ENCODE measurements around the gene ZNF277. TPM values are rescaled to one million over a fixed set of nuclear protein-coding genes. Genes with fewer than 3 reads are reported as not detected.

The ZNF277 gene
- total and polyA plus RNA-seq, 7 experiments from 2014 or later: 19.5 to 38.8 (median 25.9) TPM

DNA sequence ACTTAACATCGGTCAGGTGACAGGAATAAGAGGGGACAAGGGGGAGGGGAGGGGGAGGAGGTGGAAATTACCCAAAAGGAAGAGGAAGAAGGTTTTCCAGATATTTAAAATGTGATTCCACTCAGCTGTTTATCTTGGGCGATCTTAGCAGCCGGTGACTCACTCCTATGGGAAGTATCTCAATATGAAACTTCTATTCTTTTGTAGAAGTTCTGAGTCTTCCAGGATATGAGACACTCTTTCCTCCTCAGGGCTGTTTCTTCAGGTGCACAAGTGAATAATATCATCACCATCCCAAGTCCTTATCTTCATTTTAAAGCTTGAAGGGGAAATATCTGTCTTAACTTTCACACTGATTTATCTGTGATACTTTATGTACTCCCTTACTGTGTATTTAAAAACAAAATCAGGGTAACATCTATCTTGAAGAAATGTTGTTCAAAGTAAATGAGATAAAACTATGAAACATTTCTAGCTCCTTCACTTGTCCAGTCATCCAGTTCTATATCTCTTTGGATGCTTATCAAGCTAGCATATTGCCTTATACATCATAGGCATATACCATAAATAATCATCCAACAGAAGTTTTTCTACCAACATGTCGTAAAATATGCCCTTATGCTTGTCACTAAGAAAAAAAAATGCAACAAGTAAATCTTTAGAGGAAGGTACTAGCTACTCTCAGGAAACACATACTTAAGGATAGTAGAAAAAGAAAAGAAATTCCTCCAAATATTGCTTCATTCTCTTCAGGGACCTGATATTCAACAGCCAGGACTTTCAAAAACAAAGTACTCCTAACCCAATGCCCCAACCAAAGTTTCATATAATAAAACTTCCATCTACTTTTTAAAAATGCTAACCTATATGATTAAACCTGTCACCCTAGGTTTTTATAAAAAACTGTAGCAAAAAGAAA is 14.0 kb upstream of the ZNF277 start:
- Histone ChIP-seq H3K27ac (ENCODE audit: low read depth, low read length) (no peak overlapping the region), H3K36me3 (ENCODE audit: control insufficient read depth in 2 of 3, insufficient read depth in 3 of 3, low read length in 3 of 3) (no peaks in the 10 kb centered on the region), H3K4me3 (ENCODE audit: low read length) (no peak overlapping the region), H3K4me1 (ENCODE audit: control insufficient read depth in 2 of 2, insufficient read depth in 2 of 2, low read length in 2 of 2) (no peaks in the 10 kb centered on the region), H3K27me3 (ENCODE audit: control insufficient read depth in 2 of 2, insufficient read depth in 2 of 2, low read length in 2 of 2) (peaks cover 0 to 5% of the 10 kb centered on the region in 2 donors), H3K9me3 (ENCODE audit: control insufficient read depth in 2 of 3, low read length in 3 of 3) (no peaks in the 10 kb centered on the region)
- intact Hi-C loops (cut with micrococcal nuclease): no loop called here
- no peak overlapping the region for H3K4me3 Mint-ChIP-seq
- peaks cover 25 to 50% (median 36%) of the 10 kb centered on the region in 5 donors for H3K27me3 Mint-ChIP-seq
- ChIA-PET POLR2A (interaction anchor here (0.7 kb wide), 1 partner anchor 13 kb away, joined by 3 read pairs; no protein-coding TSS in a partner anchor), CTCF (no interaction called here)
- peaks cover 0 to 4% (median 0%) of the 10 kb centered on the region in 5 donors for H3K36me3 Mint-ChIP-seq
- H3K4me1 Mint-ChIP-seq: no peaks in the 10 kb centered on the region
- ATAC-seq: no peak
- no peak for DNase-seq
- H3K27ac Mint-ChIP-seq: no peak overlapping the region
- peaks cover 0 to 6% (median 0%) of the 10 kb centered on the region in 11 donors for H3K9me3 Mint-ChIP-seq

DNA sequence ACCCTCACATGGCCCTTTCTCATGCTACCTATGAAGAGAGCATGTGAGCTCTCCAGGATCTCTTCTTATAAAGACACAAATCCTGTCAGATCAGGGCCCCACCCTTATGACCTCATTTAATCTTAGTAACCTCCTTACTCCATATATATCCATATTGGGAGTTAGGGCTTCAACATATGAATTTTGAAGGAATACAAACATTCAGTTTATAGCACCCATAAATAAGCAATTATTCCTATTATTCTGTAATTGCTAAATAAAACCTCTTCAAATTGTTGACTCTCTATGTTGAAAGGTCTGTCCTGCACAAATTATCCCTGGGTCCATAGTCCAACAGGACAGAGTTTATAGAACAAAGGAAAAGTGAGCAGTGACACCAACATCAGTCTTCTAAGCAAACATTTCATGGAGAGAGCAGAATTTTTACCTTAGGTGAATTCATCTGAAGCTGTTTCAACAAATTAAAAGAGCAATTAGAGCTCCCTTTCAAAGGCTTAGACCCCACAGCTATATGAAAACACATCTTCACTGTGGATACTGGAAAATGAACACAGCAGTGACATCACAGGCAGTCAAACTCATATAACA is 12.5 kb upstream of the ZNF277 start:
- no peak for ATAC-seq
- DNase-seq: no peak
- H3K27me3 ChIP-seq (ENCODE audit: control insufficient read depth in 2 of 2, insufficient read depth in 2 of 2, low read length in 2 of 2): no peaks in the 10 kb centered on the region
- no peak overlapping the region for H3K4me3 Mint-ChIP-seq
- H3K4me1 Mint-ChIP-seq: no peaks in the 10 kb centered on the region
- peaks cover 0 to 4% (median 0%) of the 10 kb centered on the region in 5 donors for H3K36me3 Mint-ChIP-seq
- no peak overlapping the region for H3K27ac ChIP-seq (ENCODE audit: low read depth, low read length)
- H3K36me3 ChIP-seq (ENCODE audit: control insufficient read depth in 2 of 3, insufficient read depth in 3 of 3, low read length in 3 of 3): no peaks in the 10 kb centered on the region
- H3K9me3 ChIP-seq (ENCODE audit: control insufficient read depth in 2 of 3, low read length in 3 of 3): no peaks in the 10 kb centered on the region
- ChIA-PET CTCF (interaction anchor here (0.8 kb wide), 1 partner anchor 17 kb away, joined by 3 read pairs; no protein-coding TSS in a partner anchor), POLR2A (no interaction called here)
- H3K4me3 ChIP-seq (ENCODE audit: low read length): no peak overlapping the region
- intact Hi-C loops (cut with micrococcal nuclease): no loop called here
- no peak overlapping the region for H3K27ac Mint-ChIP-seq
- H3K4me1 ChIP-seq (ENCODE audit: control insufficient read depth in 2 of 2, insufficient read depth in 2 of 2, low read length in 2 of 2): no peaks in the 10 kb centered on the region
- H3K27me3 Mint-ChIP-seq: peaks cover 23 to 62% (median 52%) of the 10 kb centered on the region in 5 donors
- peaks cover 0 to 6% (median 0%) of the 10 kb centered on the region in 11 donors for H3K9me3 Mint-ChIP-seq

DNA sequence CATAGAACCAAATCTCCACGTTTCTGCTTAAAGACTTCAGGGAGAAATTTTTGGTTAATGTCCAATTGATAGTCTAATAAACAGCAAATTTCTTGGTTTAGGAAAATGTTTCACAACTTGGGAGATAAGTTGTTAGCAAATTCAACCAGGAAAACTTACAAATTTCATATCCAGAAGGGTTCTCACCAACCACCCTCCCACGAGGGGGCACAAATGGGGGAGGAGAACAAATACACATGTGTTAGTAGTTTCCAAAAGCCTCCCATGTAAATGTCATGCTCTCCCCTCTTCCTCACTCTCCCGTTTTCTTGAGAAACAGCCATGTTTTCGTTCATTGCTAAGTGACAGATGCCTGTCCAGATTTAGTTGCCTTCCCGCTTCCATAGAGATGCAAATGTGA is 10.8 kb upstream of the ZNF277 start:
- intact Hi-C loops (cut with micrococcal nuclease): no loop called here
- ChIA-PET POLR2A (no interaction called here), CTCF (no interaction called here)
- Histone ChIP-seq H3K4me3 (ENCODE audit: low read length) (no peak overlapping the region), H3K36me3 (ENCODE audit: control insufficient read depth in 2 of 3, insufficient read depth in 3 of 3, low read length in 3 of 3) (no peaks in the 10 kb centered on the region), H3K9me3 (ENCODE audit: control insufficient read depth in 2 of 3, low read length in 3 of 3) (no peaks in the 10 kb centered on the region), H3K4me1 (ENCODE audit: control insufficient read depth in 2 of 2, insufficient read depth in 2 of 2, low read length in 2 of 2) (no peaks in the 10 kb centered on the region), H3K27ac (ENCODE audit: low read depth, low read length) (no peak overlapping the region), H3K27me3 (ENCODE audit: control insufficient read depth in 2 of 2, insufficient read depth in 2 of 2, low read length in 2 of 2) (no peaks in the 10 kb centered on the region)
- ATAC-seq: no peak
- H3K4me1 Mint-ChIP-seq: no peaks in the 10 kb centered on the region
- no peak for DNase-seq
- H3K27ac Mint-ChIP-seq: no peak overlapping the region
- peaks cover 0 to 6% (median 0%) of the 10 kb centered on the region in 11 donors for H3K9me3 Mint-ChIP-seq
- H3K36me3 Mint-ChIP-seq: peaks cover 0 to 4% (median 0%) of the 10 kb centered on the region in 5 donors
- peaks cover 30 to 64% (median 55%) of the 10 kb centered on the region in 5 donors for H3K27me3 Mint-ChIP-seq
- H3K4me3 Mint-ChIP-seq: no peak overlapping the region

DNA sequence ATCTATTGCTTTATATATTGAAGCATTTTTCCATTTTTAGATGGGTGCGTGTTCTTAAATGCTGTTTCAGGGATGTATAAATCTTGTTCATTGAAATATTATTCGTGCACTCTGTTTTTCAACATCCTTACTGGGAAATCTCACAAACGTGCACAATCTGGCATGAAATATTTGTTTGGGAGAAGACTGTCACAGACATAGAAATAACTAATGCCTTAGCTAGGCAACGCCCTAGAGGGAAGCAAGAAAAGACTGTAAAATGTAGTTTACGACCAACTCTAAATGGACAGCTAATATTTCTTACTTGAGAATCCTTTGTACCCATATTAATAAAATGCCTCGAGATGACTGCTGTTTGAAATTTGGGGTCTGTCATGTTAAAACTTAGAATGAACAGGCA is 9.2 kb upstream of the ZNF277 start:
- H3K4me3 Mint-ChIP-seq: no peak overlapping the region
- CTCF ChIA-PET: no interaction called here
- POLR2A ChIA-PET: no interaction called here
- H3K27me3 ChIP-seq (ENCODE audit: control insufficient read depth in 2 of 2, insufficient read depth in 2 of 2, low read length in 2 of 2): peaks cover 5 to 14% of the 10 kb centered on the region in 2 donors
- peaks cover 0 to 4% (median 0%) of the 10 kb centered on the region in 5 donors for H3K36me3 Mint-ChIP-seq
- no peaks in the 10 kb centered on the region for H3K4me1 Mint-ChIP-seq
- no peak overlapping the region for H3K27ac ChIP-seq (ENCODE audit: low read depth, low read length)
- H3K9me3 Mint-ChIP-seq: peaks cover 0 to 6% (median 0%) of the 10 kb centered on the region in 11 donors
- no peaks in the 10 kb centered on the region for H3K4me1 ChIP-seq (ENCODE audit: control insufficient read depth in 2 of 2, insufficient read depth in 2 of 2, low read length in 2 of 2)
- H3K27ac Mint-ChIP-seq: no peak overlapping the region
- intact Hi-C loops (cut with micrococcal nuclease): no loop called here
- no peaks in the 10 kb centered on the region for H3K36me3 ChIP-seq (ENCODE audit: control insufficient read depth in 2 of 3, insufficient read depth in 3 of 3, low read length in 3 of 3)
- ATAC-seq: no peak
- no peak overlapping the region for H3K4me3 ChIP-seq (ENCODE audit: low read length)
- peaks cover 45 to 78% (median 62%) of the 10 kb centered on the region in 5 donors for H3K27me3 Mint-ChIP-seq
- no peak for DNase-seq
- H3K9me3 ChIP-seq (ENCODE audit: control insufficient read depth in 2 of 3, low read length in 3 of 3): no peaks in the 10 kb centered on the region

DNA sequence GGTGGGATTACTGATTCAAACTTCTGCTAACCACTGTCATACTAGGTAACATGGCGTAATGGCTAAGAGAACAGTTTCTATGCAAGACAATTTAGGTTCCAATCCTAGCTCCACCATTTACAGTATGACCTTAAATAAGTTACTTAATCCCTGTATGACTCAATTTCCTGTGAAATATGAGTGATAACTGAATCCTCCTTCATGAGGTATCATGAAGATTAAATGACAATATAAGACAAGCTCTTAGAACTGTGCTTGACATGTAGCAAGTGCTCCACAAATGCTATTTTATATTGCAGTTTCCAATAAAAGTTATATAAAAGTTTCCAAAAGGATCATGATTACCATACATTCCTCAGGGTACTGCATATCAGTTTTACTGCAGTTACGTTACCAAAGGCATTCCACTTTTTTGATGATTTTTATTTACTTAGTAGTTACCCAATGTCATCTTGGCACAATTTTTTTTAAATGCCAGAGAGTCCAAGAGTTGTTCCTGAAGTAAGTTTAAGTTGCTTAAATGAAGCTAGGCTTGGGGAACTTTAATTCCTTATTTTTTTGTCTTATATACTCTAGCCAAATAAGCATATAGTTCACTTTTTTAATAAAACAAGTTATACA is 7.3 kb upstream of the ZNF277 start:
- H3K4me1 Mint-ChIP-seq: peaks cover 6 to 13% (median 8%) of the 10 kb centered on the region in 7 donors
- H3K27me3 Mint-ChIP-seq: peaks cover 49 to 83% (median 67%) of the 10 kb centered on the region in 5 donors
- no peaks in the 10 kb centered on the region for H3K36me3 ChIP-seq (ENCODE audit: control insufficient read depth in 2 of 3, insufficient read depth in 3 of 3, low read length in 3 of 3)
- H3K9me3 Mint-ChIP-seq: no peaks in the 10 kb centered on the region
- ChIA-PET POLR2A (no interaction called here), CTCF (no interaction called here)
- peaks cover 14 to 21% of the 10 kb centered on the region in 2 donors for H3K27me3 ChIP-seq (ENCODE audit: control insufficient read depth in 2 of 2, insufficient read depth in 2 of 2, low read length in 2 of 2)
- DNase-seq (no peak), ATAC-seq (peak; percentile 14)
- no peak overlapping the region for H3K4me3 ChIP-seq (ENCODE audit: low read length)
- H3K27ac Mint-ChIP-seq: no peak overlapping the region
- H3K27ac ChIP-seq (ENCODE audit: low read depth, low read length): no peak overlapping the region
- H3K4me3 Mint-ChIP-seq: no peak overlapping the region
- no peaks in the 10 kb centered on the region for H3K36me3 Mint-ChIP-seq
- intact Hi-C loops (cut with micrococcal nuclease): no loop called here
- H3K9me3 ChIP-seq (ENCODE audit: control insufficient read depth in 2 of 3, low read length in 3 of 3): no peaks in the 10 kb centered on the region
- peaks cover 4 to 6% of the 10 kb centered on the region in 2 donors for H3K4me1 ChIP-seq (ENCODE audit: control insufficient read depth in 2 of 2, insufficient read depth in 2 of 2, low read length in 2 of 2)

DNA sequence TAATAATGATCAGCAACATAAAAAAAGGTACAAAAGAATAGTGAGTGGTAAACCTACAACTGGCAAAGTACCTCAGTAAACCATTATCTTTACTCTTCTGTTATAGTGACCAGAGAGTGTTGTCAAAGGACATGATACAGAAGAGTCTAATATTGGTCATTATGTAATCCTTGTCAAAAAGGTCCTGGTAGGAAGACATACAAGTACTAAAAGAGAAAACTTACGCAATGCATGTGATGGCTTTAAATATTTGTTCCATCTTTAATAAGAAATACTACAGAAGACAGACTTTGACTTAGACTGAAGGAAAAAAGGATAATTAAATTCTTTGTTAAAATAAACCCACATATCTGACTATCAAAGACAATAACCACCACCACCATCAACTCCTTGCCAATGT is 6.8 kb upstream of the ZNF277 start:
- no peaks in the 10 kb centered on the region for H3K9me3 ChIP-seq (ENCODE audit: control insufficient read depth in 2 of 3, low read length in 3 of 3)
- Mint-ChIP-seq H3K4me3 (no peak overlapping the region), H3K4me1 (peaks cover 9 to 18% (median 13%) of the 10 kb centered on the region in 7 donors), H3K36me3 (no peaks in the 10 kb centered on the region), H3K27ac (no peak overlapping the region), H3K27me3 (peaks cover 53 to 87% (median 69%) of the 10 kb centered on the region in 5 donors), H3K9me3 (no peaks in the 10 kb centered on the region)
- no peak overlapping the region for H3K27ac ChIP-seq (ENCODE audit: low read depth, low read length)
- H3K36me3 ChIP-seq (ENCODE audit: control insufficient read depth in 2 of 3, insufficient read depth in 3 of 3, low read length in 3 of 3): no peaks in the 10 kb centered on the region
- DNase-seq: no peak
- H3K4me1 ChIP-seq (ENCODE audit: control insufficient read depth in 2 of 2, insufficient read depth in 2 of 2, low read length in 2 of 2): peaks cover 9% of the 10 kb centered on the region in 2 donors
- CTCF ChIA-PET: no interaction called here
- ATAC-seq: no peak
- H3K27me3 ChIP-seq (ENCODE audit: control insufficient read depth in 2 of 2, insufficient read depth in 2 of 2, low read length in 2 of 2): peaks cover 15 to 21% of the 10 kb centered on the region in 2 donors
- POLR2A ChIA-PET: no interaction called here
- no peak overlapping the region for H3K4me3 ChIP-seq (ENCODE audit: low read length)
- intact Hi-C loops (cut with micrococcal nuclease): loop anchor here in 1 of 2 donors (10.0 kb wide), 1 partner anchor 1105 kb away; the partner anchor contains the start of gene LRRN3
